Activated CD4-positive, alpha-beta T cell treated with anti-CD3 and anti-CD28 coated beads, Interleukin-2, amount 10 ng/mL, durations not matched to agents 7 days and 5 days (primary cell): Measurements from ENCODE around the gene PMS1. TPM values are rescaled to one million over a fixed set of nuclear protein-coding genes. Genes with fewer than 3 reads are reported as not detected.
A peak's percentile ranks its signal among the peaks of the same experiment; 100 is the strongest.

Source experiments
- CTCF ChIA-PET: fragments of 350-600 bp; sonication (Branson Sonifier 250); formaldehyde crosslinking; loops from one replicate; lab custom pipeline; 2021; ENCODE audit warnings: antibody characterized with exemption; lab: Charles Lee
- POLR2A ChIA-PET: fragments of 350-600 bp; sonication (Branson Sonifier 250); formaldehyde crosslinking; loops from one replicate; lab custom pipeline; 2021; ENCODE audit warnings: antibody characterized with exemption; lab: Charles Lee
- DNase-seq: peaks from one replicate; pipeline ENCODE4 v3.0.0-alpha.2; 2020
- H3K27ac Mint-ChIP-seq: one replicate; pipeline ENCODE4 v1.8.0; 2021; ENCODE audit warnings: mild to moderate bottlenecking, moderate library complexity, mixed read lengths
- H3K27me3 Mint-ChIP-seq: one replicate; pipeline ENCODE4 v1.8.0; 2021; ENCODE audit warnings: mixed read lengths
- H3K36me3 Mint-ChIP-seq: one replicate; pipeline ENCODE4 v1.8.0; 2021; ENCODE audit warnings: low read depth, mixed read lengths
- H3K4me1 Mint-ChIP-seq: one replicate; pipeline ENCODE4 v1.8.0; 2021; ENCODE audit warnings: mixed read lengths
- H3K4me3 Mint-ChIP-seq: one replicate; pipeline ENCODE4 v1.8.0; 2021; ENCODE audit warnings: mild to moderate bottlenecking, moderate library complexity, mixed read lengths
- H3K9me3 Mint-ChIP-seq: one replicate; pipeline ENCODE4 v1.8.0; 2021; ENCODE audit warnings: mixed read lengths
- total RNA-seq, 2 experiments: library from RNA; stranded (reverse); gene quantifications; one replicate each; pipeline ENCODE4 v1.2.3, GENCODE V29; 2021

PMS1 gene
- total RNA-seq, 2 experiments from 2014 or later = 26.7 to 35.0 TPM

DNA sequence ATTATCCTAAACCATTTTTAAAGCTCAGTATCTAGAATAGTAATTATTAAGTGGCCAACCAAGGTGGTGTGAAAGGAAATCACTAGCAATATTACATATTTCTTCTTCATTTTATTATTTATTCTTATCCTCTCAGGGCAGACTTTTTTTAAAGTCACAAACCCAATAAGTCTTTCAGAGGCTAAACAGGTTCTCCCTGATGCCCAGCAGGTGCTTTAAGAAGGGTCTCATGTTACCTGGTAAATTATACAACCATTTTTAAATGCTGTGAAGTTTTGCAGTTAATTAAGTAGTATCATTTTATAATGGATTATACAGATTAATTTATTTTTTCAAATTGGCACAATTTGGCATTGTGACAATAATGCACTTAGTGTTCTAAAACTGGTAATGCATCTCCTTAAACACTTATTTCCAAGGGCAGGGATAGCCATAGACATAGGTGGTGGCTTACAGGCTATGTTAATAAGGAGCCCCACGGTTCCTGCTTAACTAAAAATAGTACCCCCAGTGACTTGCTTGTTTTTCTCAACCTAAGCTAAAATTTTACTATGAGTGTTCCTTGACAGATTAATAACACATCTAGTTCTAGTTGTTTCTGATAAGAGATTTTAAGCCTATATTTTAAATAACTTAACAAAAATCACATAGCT is 67.0 kb downstream of the PMS1 start:
- ChIA-PET POLR2A (no interaction called here), CTCF (no interaction called here)
- no peak overlapping the region for H3K27ac Mint-ChIP-seq
- H3K4me3 Mint-ChIP-seq = no peak overlapping the region
- DNase-seq = no peak
- no peaks in the 10 kb centered on the region for H3K4me1 Mint-ChIP-seq
- no peaks in the 10 kb centered on the region for H3K27me3 Mint-ChIP-seq
- H3K9me3 Mint-ChIP-seq = no peaks in the 10 kb centered on the region
- H3K36me3 Mint-ChIP-seq = peaks cover 34% of the 10 kb centered on the region

DNA sequence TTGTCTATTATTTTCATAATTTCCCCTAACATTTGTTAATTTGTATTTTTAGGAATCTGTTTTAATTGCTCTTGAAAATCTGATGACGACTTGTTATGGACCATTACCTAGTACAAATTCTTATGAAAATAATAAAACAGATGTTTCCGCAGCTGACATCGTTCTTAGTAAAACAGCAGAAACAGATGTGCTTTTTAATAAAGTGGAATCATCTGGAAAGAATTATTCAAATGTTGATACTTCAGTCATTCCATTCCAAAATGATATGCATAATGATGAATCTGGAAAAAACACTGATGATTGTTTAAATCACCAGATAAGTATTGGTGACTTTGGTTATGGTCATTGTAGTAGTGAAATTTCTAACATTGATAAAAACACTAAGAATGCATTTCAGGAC is 69.9 kb downstream of the PMS1 start:
- CTCF ChIA-PET = no interaction called here
- Mint-ChIP-seq H3K27me3 (no peaks in the 10 kb centered on the region), H3K4me1 (no peaks in the 10 kb centered on the region), H3K36me3 (peaks cover 21% of the 10 kb centered on the region), H3K4me3 (no peak overlapping the region), H3K9me3 (no peaks in the 10 kb centered on the region), H3K27ac (no peak overlapping the region)
- DNase-seq = no peak
- POLR2A ChIA-PET = no interaction called here

DNA sequence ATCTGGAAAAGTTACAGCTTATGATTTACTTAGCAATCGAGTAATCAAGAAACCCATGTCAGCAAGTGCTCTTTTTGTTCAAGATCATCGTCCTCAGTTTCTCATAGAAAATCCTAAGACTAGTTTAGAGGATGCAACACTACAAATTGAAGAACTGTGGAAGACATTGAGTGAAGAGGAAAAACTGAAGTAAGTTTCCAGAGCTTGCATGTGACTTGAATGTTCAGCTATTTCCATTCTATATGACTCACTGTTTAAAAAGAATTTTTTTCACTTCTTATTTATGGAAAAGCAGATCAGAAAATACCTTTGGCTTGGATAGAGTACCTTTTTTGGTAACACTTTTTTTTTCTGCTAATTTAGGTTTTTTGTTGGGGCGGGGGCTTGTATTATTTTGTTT is 70.7 kb downstream of the PMS1 start:
- no peaks in the 10 kb centered on the region for H3K4me1 Mint-ChIP-seq
- peaks cover 22% of the 10 kb centered on the region for H3K36me3 Mint-ChIP-seq
- no peak overlapping the region for H3K4me3 Mint-ChIP-seq
- DNase-seq = no peak
- POLR2A ChIA-PET = no interaction called here
- no peaks in the 10 kb centered on the region for H3K27me3 Mint-ChIP-seq
- no peaks in the 10 kb centered on the region for H3K9me3 Mint-ChIP-seq
- H3K27ac Mint-ChIP-seq = no peak overlapping the region
- CTCF ChIA-PET = no interaction called here

DNA sequence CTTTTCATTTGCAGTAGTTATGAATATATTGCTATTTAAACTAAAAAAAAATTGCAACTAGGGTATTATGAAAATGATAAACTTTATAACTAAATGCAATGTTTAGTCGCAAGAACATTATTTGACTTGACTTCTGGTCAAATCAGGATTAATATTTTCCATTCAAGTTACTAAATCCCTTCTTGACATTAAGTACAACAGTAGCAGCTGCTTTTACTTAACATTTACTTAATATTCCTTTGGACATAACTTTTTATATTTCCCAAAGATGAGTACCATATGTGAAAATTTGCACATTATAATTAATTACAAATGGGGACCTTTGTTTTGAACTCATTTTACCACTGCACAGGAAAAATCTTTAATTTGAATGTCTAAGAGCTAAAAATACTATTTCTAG is 74.0 kb downstream of the PMS1 start:
- peaks cover 6% of the 10 kb centered on the region for H3K9me3 Mint-ChIP-seq
- POLR2A ChIA-PET = no interaction called here
- H3K36me3 Mint-ChIP-seq = peaks cover 32% of the 10 kb centered on the region
- no peak for DNase-seq
- no peaks in the 10 kb centered on the region for H3K27me3 Mint-ChIP-seq
- H3K4me1 Mint-ChIP-seq = no peaks in the 10 kb centered on the region
- H3K27ac Mint-ChIP-seq = no peak overlapping the region
- CTCF ChIA-PET = no interaction called here
- H3K4me3 Mint-ChIP-seq = no peak overlapping the region

DNA sequence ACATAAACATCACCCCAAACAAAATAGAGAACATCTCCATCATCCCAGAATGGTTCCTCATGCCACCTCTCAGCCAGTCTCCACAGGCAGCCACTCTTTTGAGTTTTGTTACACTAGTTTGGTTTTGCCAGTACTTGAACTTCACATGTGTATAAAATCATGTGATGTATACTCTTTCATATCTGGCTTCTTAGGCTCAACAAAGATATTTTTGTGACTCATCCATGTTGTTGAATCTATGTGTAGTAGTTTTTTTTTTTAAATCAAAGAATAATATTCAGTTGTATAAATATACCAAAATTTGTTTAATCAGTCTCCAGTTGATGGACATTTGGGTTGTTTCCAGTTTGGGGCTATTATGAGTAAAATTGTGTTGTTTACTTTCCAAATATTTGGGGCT is 75.9 kb downstream of the PMS1 start:
- H3K9me3 Mint-ChIP-seq = peaks cover 6% of the 10 kb centered on the region
- no peaks in the 10 kb centered on the region for H3K27me3 Mint-ChIP-seq
- ChIA-PET POLR2A (no interaction called here), CTCF (no interaction called here)
- H3K27ac Mint-ChIP-seq = no peak overlapping the region
- no peak for DNase-seq
- no peak overlapping the region for H3K4me3 Mint-ChIP-seq
- H3K4me1 Mint-ChIP-seq = no peaks in the 10 kb centered on the region
- peaks cover 25% of the 10 kb centered on the region for H3K36me3 Mint-ChIP-seq

DNA sequence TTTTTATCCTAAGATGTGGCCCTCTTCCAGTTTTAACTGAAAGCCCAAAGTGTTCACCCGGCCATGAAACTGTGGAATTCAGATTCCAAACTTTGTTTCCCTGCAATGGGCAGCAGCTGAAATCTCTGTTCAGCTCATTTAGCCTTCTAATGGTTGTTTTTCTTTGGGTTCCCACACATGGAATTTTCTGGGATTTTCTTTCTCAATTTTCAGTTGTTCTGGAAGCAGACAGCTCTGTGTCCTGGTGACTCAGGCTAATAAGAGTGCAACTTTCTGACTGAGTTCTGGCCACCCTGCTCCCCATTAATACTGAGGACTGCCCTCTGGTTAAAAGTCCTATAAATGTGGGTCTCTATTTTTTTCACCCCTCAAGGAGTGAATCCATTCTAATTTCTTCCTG is 78.5 kb downstream of the PMS1 start:
- POLR2A ChIA-PET = no interaction called here
- no peaks in the 10 kb centered on the region for H3K4me1 Mint-ChIP-seq
- no peak overlapping the region for H3K27ac Mint-ChIP-seq
- H3K4me3 Mint-ChIP-seq = no peak overlapping the region
- DNase-seq = no peak
- CTCF ChIA-PET = no interaction called here
- no peaks in the 10 kb centered on the region for H3K27me3 Mint-ChIP-seq
- H3K9me3 Mint-ChIP-seq = peaks cover 6% of the 10 kb centered on the region
- peaks cover 20% of the 10 kb centered on the region for H3K36me3 Mint-ChIP-seq

DNA sequence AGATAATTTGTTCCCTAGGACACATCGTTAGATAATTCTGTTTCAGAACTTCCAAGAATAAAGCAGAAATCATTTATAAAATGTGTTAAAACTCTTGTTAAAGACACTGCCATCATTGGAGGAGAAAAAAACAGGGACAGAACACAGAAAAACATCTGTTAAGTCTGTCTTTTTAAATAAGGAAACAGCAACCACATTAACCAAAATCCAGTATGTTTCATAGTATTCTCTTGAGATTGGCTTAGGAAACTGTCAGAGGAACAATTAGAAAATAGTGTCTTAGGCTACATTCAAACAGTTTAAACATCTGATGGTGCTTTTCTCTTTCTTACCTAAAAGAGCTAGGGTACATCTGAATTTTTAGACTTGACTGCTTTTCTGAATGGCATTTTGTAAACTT is 81.6 kb downstream of the PMS1 start:
- no peak for DNase-seq
- Mint-ChIP-seq H3K36me3 (peaks cover 21% of the 10 kb centered on the region), H3K27ac (no peak overlapping the region), H3K4me1 (no peaks in the 10 kb centered on the region), H3K27me3 (no peaks in the 10 kb centered on the region), H3K4me3 (no peak overlapping the region), H3K9me3 (peaks cover 6% of the 10 kb centered on the region)
- CTCF ChIA-PET = no interaction called here
- POLR2A ChIA-PET = no interaction called here

DNA sequence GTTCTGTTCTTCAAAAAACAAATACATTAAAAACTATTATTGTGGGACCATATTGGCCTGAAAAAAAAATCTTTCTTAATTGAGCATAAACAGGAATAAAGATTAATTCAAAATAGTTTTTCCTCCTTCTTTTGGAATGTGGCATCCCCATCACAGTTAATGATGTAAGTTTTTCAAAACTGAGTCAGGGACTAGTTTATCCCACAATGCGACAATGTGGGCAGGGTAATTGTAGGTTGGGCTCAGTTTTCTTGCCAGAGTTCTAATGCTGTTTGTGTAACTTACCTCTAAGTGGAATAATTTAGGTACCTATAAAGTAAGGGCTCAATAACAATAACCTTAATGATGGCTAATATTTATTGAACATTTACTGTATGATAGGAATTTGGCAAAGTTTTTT is 82.0 kb downstream of the PMS1 start:
- Mint-ChIP-seq H3K9me3 (peaks cover 6% of the 10 kb centered on the region), H3K27ac (no peak overlapping the region), H3K27me3 (no peaks in the 10 kb centered on the region), H3K4me3 (no peak overlapping the region), H3K4me1 (no peaks in the 10 kb centered on the region), H3K36me3 (peaks cover 21% of the 10 kb centered on the region)
- no peak for DNase-seq
- CTCF ChIA-PET = no interaction called here
- POLR2A ChIA-PET = no interaction called here

DNA sequence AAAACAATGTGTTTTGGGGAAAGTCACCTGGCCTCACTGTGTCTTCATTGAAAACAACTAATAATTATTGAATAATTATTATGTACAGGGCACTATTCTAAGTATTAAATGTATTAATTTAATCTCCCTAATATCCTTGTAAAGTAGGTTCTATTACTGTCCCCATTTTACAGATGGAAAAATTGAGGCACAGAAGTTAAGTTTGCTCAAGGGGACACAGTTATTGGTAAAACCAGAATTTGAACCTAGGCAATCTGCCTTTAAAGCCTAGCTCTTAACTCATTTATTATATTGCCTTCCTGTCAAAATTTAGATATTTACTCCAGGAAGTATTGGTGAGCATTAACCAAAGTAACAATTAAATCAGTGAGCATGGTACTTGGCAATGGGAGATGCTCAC is 84.6 kb downstream of the PMS1 start:
- no peak overlapping the region for H3K4me3 Mint-ChIP-seq
- ChIA-PET POLR2A (no interaction called here), CTCF (no interaction called here)
- H3K27me3 Mint-ChIP-seq = no peaks in the 10 kb centered on the region
- H3K36me3 Mint-ChIP-seq = peaks cover 13% of the 10 kb centered on the region
- H3K4me1 Mint-ChIP-seq = no peaks in the 10 kb centered on the region
- no peaks in the 10 kb centered on the region for H3K9me3 Mint-ChIP-seq
- H3K27ac Mint-ChIP-seq = no peak overlapping the region
- no peak for DNase-seq

DNA sequence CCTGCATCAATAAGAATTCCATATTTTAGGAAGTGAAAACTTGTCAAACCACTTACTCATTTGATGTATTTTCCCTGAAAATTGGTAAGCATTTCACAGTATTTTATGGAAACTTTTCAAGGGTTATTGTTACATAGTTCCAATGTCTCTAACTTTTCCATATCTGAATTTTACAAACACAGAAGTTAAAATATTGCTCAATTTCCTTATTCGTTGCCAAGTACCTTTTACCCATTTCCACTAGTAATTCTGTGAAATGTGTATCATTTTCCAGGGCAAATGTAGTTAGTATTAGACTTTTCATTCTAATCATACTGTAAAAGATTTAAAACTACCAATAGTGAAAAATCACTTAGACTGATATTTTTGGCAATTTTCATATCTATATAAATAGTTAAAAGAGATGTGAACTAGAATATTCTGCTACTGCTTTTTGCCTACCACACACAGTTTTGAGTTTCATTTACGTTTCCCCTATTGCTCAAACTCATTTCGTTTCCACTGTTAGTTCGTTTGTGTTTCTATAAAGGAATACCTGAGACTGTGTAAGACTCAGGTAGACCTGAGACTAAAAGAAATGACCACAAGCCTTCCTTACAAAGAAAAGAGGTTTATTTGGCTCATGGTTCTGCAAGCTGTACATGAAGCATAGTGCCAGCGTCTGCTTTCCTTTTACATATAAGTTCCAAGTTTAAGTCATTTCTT is 86.3 kb downstream of the PMS1 start:
- no peak for DNase-seq
- Mint-ChIP-seq H3K4me1 (peaks cover 13% of the 10 kb centered on the region), H3K4me3 (no peak overlapping the region), H3K9me3 (peaks cover 6% of the 10 kb centered on the region), H3K27me3 (no peaks in the 10 kb centered on the region), H3K36me3 (peaks cover 25% of the 10 kb centered on the region), H3K27ac (no peak overlapping the region)
- CTCF ChIA-PET = interaction anchor here (0.6 kb wide), 1 partner anchor 233 kb away, joined by 3 read pairs; no protein-coding TSS in a partner anchor
- POLR2A ChIA-PET = no interaction called here

DNA sequence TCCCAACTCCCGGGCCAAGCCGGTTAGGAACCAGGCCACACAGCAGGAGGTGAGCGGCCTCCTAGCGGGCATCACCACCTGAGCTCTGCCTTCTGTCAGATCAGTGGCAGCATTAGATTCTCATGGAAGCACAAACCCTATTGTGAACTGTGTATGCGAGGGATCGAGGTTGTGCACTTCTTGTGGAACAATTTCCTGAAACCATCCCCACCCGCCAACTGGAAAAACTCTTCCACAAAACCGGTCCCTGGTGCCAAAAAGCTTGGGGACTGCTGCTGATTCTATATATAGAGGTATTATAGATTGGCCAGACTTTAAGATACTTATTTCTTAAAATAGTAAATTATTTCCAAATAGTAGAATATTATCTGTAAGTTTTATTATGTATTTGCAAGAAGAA is 89.4 kb downstream of the PMS1 start:
- Mint-ChIP-seq H3K4me1 (peaks cover 13% of the 10 kb centered on the region), H3K36me3 (peaks cover 41% of the 10 kb centered on the region)

DNA sequence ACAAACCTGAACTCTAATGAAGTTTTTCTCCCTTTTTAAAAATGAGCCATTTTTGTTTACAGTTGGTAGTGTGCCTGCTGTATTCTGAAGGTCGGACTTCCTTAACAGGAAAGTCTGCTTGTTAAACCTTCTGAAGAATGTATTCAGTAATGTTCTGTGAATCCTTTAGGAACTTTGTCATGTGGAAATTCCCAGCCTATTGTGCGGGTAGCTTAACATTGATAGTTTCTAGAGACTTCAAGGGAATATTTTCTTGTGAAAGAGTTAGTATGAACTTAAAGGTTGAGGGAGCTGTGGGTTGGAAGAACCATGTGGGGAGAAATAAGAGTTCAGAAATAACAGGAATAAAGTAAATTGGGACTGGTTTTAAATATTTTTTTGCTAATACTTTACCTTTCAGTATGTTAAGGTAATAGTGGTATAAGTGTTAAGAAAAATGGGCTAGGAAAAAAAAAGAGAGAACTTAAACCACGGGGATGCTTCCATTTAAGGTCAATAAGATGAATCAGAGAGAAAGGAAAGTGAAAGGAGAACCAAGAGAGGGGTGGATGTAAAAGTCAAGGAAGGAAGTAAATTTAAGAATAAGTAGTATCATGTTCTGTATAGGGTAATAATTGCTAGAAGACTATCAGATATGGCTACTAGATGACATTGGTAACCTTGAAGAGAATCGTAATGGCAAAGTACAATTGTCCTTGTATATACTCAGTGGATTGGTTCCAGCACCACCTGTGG is 90.5 kb downstream of the PMS1 start:
- peak overlapping the region; percentile 33 for H3K27ac Mint-ChIP-seq
- ChIA-PET CTCF (no interaction called here), POLR2A (no interaction called here)
- peaks cover 41% of the 10 kb centered on the region for H3K36me3 Mint-ChIP-seq
- H3K4me1 Mint-ChIP-seq = peaks cover 13% of the 10 kb centered on the region
- H3K27me3 Mint-ChIP-seq = no peaks in the 10 kb centered on the region
- no peak overlapping the region for H3K4me3 Mint-ChIP-seq
- H3K9me3 Mint-ChIP-seq = peaks cover 6% of the 10 kb centered on the region
- DNase-seq = no peak

More for the DNA sequence above, 89.4 kb downstream of the PMS1 start:
- Mint-ChIP-seq H3K9me3 (peaks cover 6% of the 10 kb centered on the region), H3K27me3 (no peaks in the 10 kb centered on the region), H3K4me3 (no peak overlapping the region), H3K27ac (no peak overlapping the region)
- POLR2A ChIA-PET = no interaction called here
- DNase-seq = no peak
- CTCF ChIA-PET = no interaction called here

DNA sequence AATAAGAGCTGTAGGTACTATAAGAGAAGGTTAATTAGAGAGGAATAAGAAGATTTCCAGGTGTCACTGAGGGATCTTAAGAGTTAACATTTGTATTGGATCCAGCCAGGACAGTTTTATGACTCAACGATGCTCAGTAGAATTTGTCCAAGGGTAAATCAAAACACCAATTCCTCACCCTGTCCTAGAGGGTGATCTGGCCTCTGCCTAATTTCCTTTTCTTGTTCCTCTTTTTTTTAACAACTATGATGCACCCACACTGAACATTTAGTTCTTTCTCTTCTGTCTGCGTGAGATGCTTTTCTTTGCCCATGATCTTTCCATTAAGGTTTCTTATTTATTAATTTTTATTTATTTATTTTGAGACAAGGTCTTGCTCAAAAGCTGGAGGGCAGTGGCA is 92.0 kb downstream of the PMS1 start:
- H3K4me1 Mint-ChIP-seq = peaks cover 13% of the 10 kb centered on the region
- H3K9me3 Mint-ChIP-seq = peaks cover 6% of the 10 kb centered on the region
- peaks cover 37% of the 10 kb centered on the region for H3K36me3 Mint-ChIP-seq
- POLR2A ChIA-PET = no interaction called here
- no peaks in the 10 kb centered on the region for H3K27me3 Mint-ChIP-seq
- no peak overlapping the region for H3K27ac Mint-ChIP-seq
- CTCF ChIA-PET = interaction anchor here (1.1 kb wide), 1 partner anchor 17 kb away, joined by 4 read pairs; no protein-coding TSS in a partner anchor
- DNase-seq = no peak
- H3K4me3 Mint-ChIP-seq = no peak overlapping the region
